COLO829 (cell line): ENCODE data around the gene PDF.
"Not testable (repeated sequence)": the region's sequence is repeated elsewhere in the genome, so short reads cannot be mapped to it uniquely, and the experiment has no call there.

ENCODE experiments used
- DNase-seq: peaks from one replicate; pipeline ENCODE4 v3.0.0; 2012; ENCODE audit warnings: low spot score

PDF gene

GRCh38 chr16:69330286-69331109 is at the start of gene PDF:
TSS of gene PDF (minus strand) at chr16:69330588. CDS start at chr16:69330570, 18 bp downstream.
- DNase-seq, result peak; percentile 77

- DNase-seq, result no peak
Measured at GRCh38 chr16:69378760-69379159, 48.4 kb upstream of the PDF start.

- no peak for DNase-seq
Measured at GRCh38 chr16:69378036-69378435, 47.6 kb upstream of the PDF start.

- no peak for DNase-seq
Measured at GRCh38 chr16:69376393-69377059, 46.1 kb upstream of the PDF start.

GRCh38 chr16:69373019-69373418 is 42.6 kb upstream of the PDF start:
- no peak for DNase-seq

GRCh38 chr16:69371564-69371963 is 41.2 kb upstream of the PDF start:
- no peak for DNase-seq

- DNase-seq, result no peak
Measured at GRCh38 chr16:69368866-69369265, 38.5 kb upstream of the PDF start.

- DNase-seq, result no peak
Measured at GRCh38 chr16:69367980-69368379, 37.6 kb upstream of the PDF start.

GRCh38 chr16:69366431-69366830 is 36.0 kb upstream of the PDF start:
- no peak for DNase-seq

GRCh38 chr16:69365901-69366300 is 35.5 kb upstream of the PDF start:
- DNase-seq, result no peak

- DNase-seq, result no peak
Measured at GRCh38 chr16:69364088-69364487, 33.7 kb upstream of the PDF start.

GRCh38 chr16:69363281-69363717 is 32.9 kb upstream of the PDF start:
- DNase-seq, result no peak

- not testable (repeated sequence) for DNase-seq
Measured at GRCh38 chr16:69360070-69360469, 29.7 kb upstream of the PDF start.

GRCh38 chr16:69351309-69352027 is 21.1 kb upstream of the PDF start, which contains the start of gene TMED6:
TSS of gene TMED6 (minus strand) at chr16:69351786. CDS start at chr16:69351753, 33 bp downstream.
- no peak for DNase-seq

- DNase-seq, result no peak
Measured at GRCh38 chr16:69350536-69351133, 20.2 kb upstream of the PDF start.

- DNase-seq, result no peak
Measured at GRCh38 chr16:69349536-69349935, 19.1 kb upstream of the PDF start.

GRCh38 chr16:69348222-69348621 is 17.8 kb upstream of the PDF start:
- DNase-seq, result no peak

GRCh38 chr16:69346683-69347082 is 16.3 kb upstream of the PDF start:
- DNase-seq, result no peak

GRCh38 chr16:69345923-69346322 is 15.5 kb upstream of the PDF start:
- DNase-seq, result no peak

- no peak for DNase-seq
Measured at GRCh38 chr16:69344171-69344570, 13.8 kb upstream of the PDF start.

GRCh38 chr16:69340095-69340644 is 9.8 kb upstream of the PDF start:
- DNase-seq, result no peak
